Cerebellar cortex (tissue), 1 donor: ENCODE data around the gene WFIKKN1.

ENCODE experiments used
- DNase-seq: peaks from one replicate; pipeline ENCODE4 v3.0.0-alpha.2; 2015; ENCODE audit warnings: low spot score

The WFIKKN1 gene

GRCh38 chr16:630815-631405 is at the start of gene WFIKKN1:
TSS of gene WFIKKN1 (plus strand) at chr16:630985. CDS start at chr16:631254, 269 bp downstream.
- peak; percentile 65 for DNase-seq

GRCh38 chr16:582218-582613 is 48.6 kb upstream of the WFIKKN1 start:
- DNase-seq: no peak

GRCh38 chr16:582614-583331 is 48.0 kb upstream of the WFIKKN1 start:
- peak; percentile 86 for DNase-seq

- no peak for DNase-seq
Measured at GRCh38 chr16:583470-583814, 47.3 kb upstream of the WFIKKN1 start.

DNA sequence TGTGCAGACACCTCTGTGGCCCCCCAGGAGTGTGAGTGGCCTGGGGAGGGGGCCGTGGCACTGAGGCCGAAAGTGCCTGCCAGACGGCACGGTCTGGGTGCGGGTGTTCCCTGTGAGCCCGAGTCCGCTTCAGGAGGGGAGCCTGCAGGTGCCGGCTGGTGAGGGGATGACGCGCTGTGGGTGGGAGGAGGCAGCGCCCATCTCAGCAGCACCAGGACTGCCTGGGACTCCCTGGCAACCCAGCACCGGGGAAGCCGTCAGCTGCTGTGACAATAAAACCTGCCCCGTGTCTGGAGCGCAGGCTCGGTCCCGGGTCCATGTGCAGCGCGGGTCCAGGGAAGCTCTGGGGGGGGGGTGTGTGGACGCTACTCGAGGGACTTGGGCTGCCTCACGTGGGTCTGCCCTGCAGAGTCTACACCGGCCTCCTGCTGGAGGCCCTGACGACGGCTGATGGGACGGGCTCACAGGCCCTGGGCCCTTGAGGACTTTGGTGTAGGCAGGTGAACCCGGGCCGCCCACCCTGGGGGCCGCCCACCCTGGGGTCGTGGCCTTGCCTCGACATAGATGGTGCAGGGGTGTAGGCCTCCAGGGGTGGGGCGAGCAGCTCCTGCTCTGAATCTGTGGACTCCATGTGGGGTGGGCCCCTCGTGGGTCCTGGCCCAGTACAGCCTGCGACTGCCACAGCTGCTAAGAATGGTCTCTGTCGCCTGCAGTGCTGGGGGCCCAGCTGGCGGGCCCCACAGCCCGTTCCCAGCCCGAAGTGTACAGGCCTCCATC is 46.8 kb upstream of the WFIKKN1 start:
- DNase-seq: no peak

DNA sequence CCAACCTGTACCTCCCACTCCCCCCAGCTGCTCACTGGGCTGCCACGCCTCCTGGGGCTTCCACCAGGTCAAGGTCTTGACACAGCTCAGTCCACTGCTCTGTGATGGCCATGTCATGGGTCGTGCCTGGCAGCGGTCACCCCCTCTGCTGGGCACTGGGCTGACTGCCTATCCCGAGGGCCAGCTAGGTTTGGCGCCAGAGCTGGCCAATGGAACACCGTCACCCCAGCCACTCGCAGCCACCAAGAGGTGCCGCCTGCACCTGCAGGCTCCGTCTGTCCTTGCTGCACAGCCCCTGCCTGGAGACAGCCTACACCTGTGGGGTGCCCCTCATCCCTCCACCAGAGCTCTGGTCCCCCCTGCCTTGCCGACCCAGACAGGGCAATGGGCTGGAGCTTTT is 45.4 kb upstream of the WFIKKN1 start:
- DNase-seq: peak; percentile 39

DNA sequence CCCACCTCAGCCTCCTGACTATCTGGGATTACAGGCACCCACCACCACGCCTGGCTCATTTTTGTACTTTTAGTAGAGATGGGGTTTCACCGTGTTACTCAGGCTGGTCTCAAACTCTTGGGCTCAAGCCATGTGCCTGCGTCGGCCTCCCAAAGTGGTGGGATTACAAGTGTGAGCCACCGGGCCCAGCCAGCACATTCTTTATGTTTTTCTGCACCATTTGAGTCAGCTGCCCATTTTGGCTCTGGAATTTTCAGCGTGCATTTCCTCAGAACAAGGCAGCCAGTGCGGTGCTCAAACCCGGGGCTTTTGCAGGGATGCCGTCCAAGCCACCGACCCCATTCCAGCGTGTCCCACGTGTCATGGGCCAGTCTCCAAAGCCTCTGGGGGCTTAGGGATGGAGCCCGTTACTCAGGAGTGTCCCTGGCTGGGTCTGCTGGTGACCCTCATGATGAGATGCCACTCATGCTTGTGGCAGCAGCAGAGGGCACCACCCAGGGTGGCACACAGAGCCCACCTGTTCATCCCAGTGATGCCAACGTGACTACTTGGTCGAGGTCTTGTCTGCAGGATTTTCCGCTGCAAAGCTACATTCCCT is 44.6 kb upstream of the WFIKKN1 start:
- DNase-seq: peak; percentile 29

DNA sequence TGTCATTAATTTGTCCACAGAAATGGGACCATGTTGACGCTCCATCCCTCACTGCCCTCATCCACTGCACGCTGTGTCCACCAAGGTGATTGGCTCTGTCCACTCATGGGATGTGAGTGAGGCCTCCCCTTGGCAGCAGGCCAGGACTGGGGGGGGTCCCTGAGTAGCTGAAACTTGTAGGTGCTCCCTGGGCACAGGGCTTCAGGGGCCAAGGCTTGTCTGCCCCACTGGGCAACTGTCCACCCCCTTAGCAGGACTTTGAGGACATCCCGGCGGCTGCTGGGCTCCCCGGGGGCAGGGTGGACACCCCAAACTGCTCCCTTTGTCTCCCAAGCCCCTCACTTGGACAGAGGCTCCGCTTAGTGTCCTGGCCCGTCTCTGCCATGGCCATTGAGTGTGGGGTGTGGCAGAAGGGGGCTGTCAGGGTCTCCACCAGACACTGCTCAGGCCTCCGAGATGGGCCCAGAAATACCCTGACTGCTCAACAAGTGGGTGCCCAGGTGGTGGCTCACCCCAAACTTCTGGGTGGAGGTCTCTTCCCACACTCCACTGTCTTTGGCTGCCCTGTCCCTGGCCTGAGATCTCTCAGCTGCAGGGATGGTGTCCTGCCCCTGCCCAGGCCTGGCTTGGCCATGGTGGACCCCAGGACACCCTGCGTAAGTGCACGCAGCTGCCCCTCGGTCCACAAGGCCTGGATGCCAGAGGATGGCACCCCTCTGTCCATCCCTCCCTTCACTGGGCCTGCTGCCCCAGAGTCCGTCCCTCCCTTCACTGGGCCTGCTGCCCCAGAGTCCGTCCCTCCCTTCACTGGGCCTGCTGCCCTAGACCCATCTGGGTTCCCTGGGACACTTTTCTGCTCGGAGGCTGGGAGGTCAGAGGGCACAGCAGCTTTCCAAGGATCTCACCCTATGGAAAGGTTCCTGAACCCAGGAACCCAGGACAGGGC is 43.9 kb upstream of the WFIKKN1 start:
- no peak for DNase-seq

DNA sequence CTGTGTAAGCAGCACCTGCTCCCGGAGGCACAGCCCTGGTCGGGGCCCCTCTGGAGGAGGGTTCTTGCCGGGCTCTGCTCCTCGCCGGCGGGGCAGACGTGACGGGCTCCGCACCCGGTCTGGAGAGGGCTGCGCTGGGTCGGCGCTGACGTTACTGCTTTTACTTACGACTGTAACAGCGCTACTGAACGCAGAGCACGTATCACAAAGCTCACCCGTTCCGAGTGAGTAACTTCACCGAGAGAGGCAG is 42.2 kb upstream of the WFIKKN1 start:
- no peak for DNase-seq

- peak; percentile 97 for DNase-seq
Measured at GRCh38 chr16:588889-589657, 41.7 kb upstream of the WFIKKN1 start.

GRCh38 chr16:589658-590187 is 41.1 kb upstream of the WFIKKN1 start, which contains the start of gene RAB40C:
TSS of gene RAB40C (plus strand) at chr16:590066. CDS start at chr16:590292, 226 bp downstream.
- peak; percentile 98 for DNase-seq

DNA sequence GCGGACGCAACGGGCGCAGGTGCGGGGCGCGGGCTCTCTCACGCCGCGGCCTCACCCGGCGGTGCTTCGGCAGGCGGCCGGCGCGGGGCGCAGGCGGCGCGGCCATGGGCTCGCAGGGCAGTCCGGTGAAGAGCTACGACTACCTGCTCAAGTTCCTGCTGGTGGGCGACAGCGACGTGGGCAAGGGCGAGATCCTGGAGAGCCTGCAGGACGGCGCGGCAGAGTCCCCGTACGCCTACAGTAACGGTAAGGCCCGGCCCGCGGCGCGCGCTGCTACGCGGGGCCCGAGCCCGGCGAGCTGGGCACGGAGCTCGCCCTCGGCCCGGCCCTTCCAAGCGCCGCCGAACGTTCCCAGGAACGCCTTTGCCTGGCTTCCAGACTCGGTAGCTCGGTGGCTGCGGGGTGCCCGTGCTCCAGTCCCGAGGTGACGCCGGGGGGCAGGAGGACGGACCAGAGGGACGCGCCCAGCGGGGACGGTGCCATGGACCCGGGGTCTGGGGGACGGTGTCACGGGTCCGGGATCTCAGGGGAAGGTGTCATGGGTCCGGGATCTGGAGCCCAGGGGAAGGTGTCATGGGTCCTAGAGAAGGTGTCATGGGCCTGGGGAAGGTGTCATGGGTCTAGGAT is 40.5 kb upstream of the WFIKKN1 start:
- DNase-seq: no peak

GRCh38 chr16:590815-591200 is 40.0 kb upstream of the WFIKKN1 start:
- no peak for DNase-seq

DNA sequence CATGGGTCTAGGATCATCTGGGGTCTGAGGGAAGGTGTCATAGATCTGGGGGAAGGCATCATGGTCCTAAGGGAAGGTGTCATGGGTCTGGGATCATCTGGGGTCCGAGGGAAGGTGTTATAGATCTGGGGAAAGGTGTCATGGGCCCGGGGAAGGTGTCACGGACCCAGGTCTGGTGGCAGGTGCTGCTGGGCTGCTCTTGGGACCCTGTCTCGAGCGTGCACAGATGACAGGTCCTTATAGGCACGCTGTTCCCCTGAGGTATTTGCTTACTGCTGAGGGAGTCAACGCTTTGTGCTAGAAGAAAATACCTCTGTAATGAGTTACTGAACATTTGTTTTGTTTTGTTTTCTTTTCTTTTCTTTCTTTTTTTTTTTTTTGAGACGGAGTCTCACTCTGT is 39.6 kb upstream of the WFIKKN1 start:
- no peak for DNase-seq

DNA sequence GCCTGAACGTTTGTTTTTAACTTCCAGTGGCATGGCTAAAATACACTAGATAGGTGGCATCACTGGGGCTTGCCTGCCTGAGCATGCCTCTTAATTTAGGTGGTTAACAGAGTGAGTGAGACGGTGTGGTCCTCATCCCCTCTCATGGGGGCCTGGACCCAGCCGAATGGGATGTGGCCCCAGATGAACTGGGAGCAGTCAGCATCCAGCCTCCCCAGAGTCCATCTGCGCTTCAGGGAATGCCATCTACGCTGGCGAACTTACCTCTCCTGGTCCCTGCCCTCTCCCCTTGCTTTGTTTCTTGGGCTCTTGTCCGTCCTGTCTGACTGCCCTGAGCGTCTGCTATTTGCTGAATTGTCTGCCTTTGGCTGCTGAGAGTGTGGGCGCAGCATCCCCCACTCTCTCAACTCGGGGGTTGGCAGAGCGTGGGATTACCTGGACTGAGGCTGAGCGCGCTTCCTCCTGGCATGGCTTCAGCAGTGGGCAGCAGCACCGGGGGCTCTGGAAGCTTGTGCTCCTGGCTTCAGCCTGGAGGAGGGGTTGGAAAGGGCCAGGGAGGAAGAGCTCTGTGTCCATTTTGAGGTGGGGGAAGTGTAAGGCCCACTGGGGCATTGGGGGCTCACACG is 38.8 kb upstream of the WFIKKN1 start:
- no peak for DNase-seq

DNA sequence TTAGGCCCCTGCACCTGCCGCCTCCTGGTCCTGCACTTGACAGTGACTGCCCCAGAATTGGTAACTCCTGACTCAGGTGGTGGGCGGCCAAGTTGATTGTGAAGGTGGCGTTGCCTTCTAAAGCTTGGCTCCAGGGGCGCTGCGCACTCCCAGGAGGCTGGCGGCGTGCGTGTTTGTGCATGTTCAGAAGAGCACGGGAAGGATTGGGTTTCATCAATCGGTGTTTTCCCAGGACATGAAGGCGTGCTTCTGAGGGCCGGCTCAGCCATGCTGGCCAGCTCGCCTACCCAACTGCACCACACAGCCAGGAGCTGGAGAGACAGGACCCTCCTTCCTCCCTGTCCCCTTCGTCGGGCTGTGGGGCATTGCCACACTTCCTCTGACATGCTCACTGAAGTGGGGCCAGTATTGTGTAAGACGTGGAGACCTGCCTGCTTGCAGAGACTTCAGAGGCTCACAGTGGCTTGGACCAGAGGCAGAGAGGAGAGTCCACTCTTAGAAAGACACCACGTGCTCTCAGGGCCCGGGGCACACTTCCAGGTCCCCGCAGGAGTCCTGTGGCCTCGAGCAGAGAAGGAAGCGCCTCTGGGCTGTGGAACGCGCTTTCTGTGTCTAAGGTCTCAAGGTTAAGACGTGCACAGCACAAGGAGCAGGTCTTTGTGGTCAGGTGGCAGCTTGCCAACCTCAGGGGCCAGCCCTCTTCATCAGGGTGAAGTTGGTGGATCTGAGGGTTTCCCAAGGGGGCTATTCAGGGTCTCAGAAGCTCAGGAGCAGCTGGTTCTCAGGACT is 38.1 kb upstream of the WFIKKN1 start:
- DNase-seq: peak; percentile 57

DNA sequence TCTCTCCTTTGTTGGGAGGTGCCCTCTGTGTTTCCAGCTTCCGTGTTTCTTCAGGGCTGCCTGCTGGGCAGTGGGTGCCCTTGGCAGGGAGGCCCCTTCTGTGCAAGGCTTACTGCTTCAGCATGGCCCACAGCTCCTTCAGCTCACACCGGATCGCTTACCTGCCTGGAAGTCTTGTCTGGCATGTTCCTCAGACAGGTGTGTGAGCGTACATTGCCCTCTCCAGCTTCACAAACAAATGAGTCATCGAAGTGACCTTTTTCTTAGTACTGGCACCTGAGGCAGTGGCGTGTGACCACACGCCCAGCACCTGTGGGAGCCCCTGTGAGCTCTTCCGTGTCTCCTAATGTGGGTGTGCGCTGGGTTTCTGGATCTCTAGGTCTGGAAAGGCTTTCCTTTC is 37.4 kb upstream of the WFIKKN1 start:
- no peak for DNase-seq

- no peak for DNase-seq
Measured at GRCh38 chr16:593807-594206, 37.0 kb upstream of the WFIKKN1 start.

- DNase-seq: no peak
Measured at GRCh38 chr16:595094-595528, 35.7 kb upstream of the WFIKKN1 start.
